H9 (cell line): ENCODE data around the gene EDIL3. TPM values are rescaled to one million over a fixed set of nuclear protein-coding genes. Genes with fewer than 3 reads are reported as not detected.

Experiments
- DNase-seq: peaks from one replicate; pipeline ENCODE4 v3.0.0-alpha.2; 2017
- H2AFZ ChIP-seq: one replicate; pipeline ENCODE4 v1.6.1; 2013; ENCODE audit warnings: mild to moderate bottlenecking, low read length, control low read depth, moderate library complexity
- H2AK5ac ChIP-seq: 2 replicates; pipeline ENCODE4 v1.6.1; 2013; ENCODE audit warnings: low read length, control low read depth, mixed read lengths; ENCODE audit not compliant: insufficient read length
- H2BK120ac ChIP-seq: one replicate; pipeline ENCODE4 v1.6.1; 2013; ENCODE audit warnings: low read depth, mild to moderate bottlenecking, low read length, control low read depth, inconsistent platforms; ENCODE audit not compliant: poor library complexity, severe bottlenecking
- H2BK12ac ChIP-seq: 2 replicates; pipeline ENCODE4 v1.6.1; 2013; ENCODE audit warnings: low read length, control low read depth, mixed read lengths, low read depth; ENCODE audit not compliant: insufficient read length
- H2BK15ac ChIP-seq: 2 replicates; pipeline ENCODE4 v1.6.1; 2013; ENCODE audit warnings: low read depth, low read length, control low read depth
- H2BK20ac ChIP-seq: one replicate; pipeline ENCODE4 v1.6.1; 2013; ENCODE audit warnings: low read depth, mild to moderate bottlenecking, low read length, control low read depth, inconsistent platforms; ENCODE audit not compliant: poor library complexity, severe bottlenecking
- H2BK5ac ChIP-seq: 2 replicates; pipeline ENCODE4 v1.6.1; 2013; ENCODE audit warnings: low read length, control low read depth, mixed read lengths; ENCODE audit not compliant: insufficient read length
- H3K14ac ChIP-seq: 2 replicates; pipeline ENCODE4 v1.6.1; 2013; ENCODE audit warnings: low read length, control low read depth; ENCODE audit not compliant: insufficient read depth
- H3K18ac ChIP-seq: 2 replicates; pipeline ENCODE4 v1.6.1; 2013; ENCODE audit warnings: low read depth, mild to moderate bottlenecking, mixed read lengths, low read length, control low read depth; ENCODE audit not compliant: insufficient read length
- H3K23ac ChIP-seq: 2 replicates; pipeline ENCODE4 v1.6.1; 2013; ENCODE audit warnings: low read length, control low read depth, mixed read lengths, low read depth; ENCODE audit not compliant: insufficient read length
- H3K23me2 ChIP-seq: 2 replicates; pipeline ENCODE4 v1.6.1; 2013; ENCODE audit warnings: low read depth, mild to moderate bottlenecking, mixed read lengths, low read length, control low read depth; ENCODE audit not compliant: insufficient read length, poor library complexity, severe bottlenecking
- H3K27ac ChIP-seq: 2 replicates; pipeline ENCODE4 v1.5.1; 2013; ENCODE audit warnings: low read length, control low read depth, mixed read lengths, low read depth; ENCODE audit not compliant: insufficient read length
- H3K27me3 ChIP-seq: 2 replicates; pipeline ENCODE4 v1.6.1; 2013; ENCODE audit warnings: low read length, control low read depth, inconsistent platforms; ENCODE audit not compliant: insufficient read depth
- H3K4ac ChIP-seq: 2 replicates; pipeline ENCODE4 v1.6.1; 2013; ENCODE audit warnings: low read depth, mild to moderate bottlenecking, control low read depth, inconsistent platforms, low read length, moderate library complexity
- H3K4me1 ChIP-seq: 2 replicates; pipeline ENCODE4 v1.6.1; 2013; ENCODE audit warnings: low read length, control low read depth, inconsistent platforms; ENCODE audit not compliant: insufficient read depth
- H3K4me2 ChIP-seq: 2 replicates; pipeline ENCODE4 v1.6.1; 2013; ENCODE audit warnings: low read length, control low read depth, mixed read lengths; ENCODE audit not compliant: insufficient read length, insufficient read depth
- H3K56ac ChIP-seq: 2 replicates; pipeline ENCODE4 v1.6.1; 2013; ENCODE audit warnings: low read depth, mild to moderate bottlenecking, mixed read lengths, low read length, control low read depth; ENCODE audit not compliant: insufficient read length
- H3K79me1 ChIP-seq: 2 replicates; pipeline ENCODE4 v1.6.1; 2013; ENCODE audit warnings: low read depth, mild to moderate bottlenecking, moderate library complexity, low read length, control low read depth, inconsistent platforms; ENCODE audit not compliant: insufficient read depth, poor library complexity, severe bottlenecking
- H3K79me2 ChIP-seq: 2 replicates; pipeline ENCODE4 v1.6.1; 2013; ENCODE audit warnings: low read length, control low read depth, inconsistent platforms; ENCODE audit not compliant: insufficient read depth
- H3K9ac ChIP-seq: 2 replicates; pipeline ENCODE4 v1.6.1; 2013; ENCODE audit warnings: low read length, control low read depth, mixed read lengths; ENCODE audit not compliant: insufficient read length; ENCODE audit errors: extremely low read depth
- H3K9me3 ChIP-seq: one replicate; pipeline ENCODE4 v1.6.1; 2013; ENCODE audit warnings: low read depth, low read length, inconsistent platforms; ENCODE audit not compliant: control insufficient read depth
- H3T11ph ChIP-seq: one replicate; pipeline ENCODE4 v1.6.1; 2013; ENCODE audit warnings: mild to moderate bottlenecking, low read length, control low read depth, inconsistent platforms
- H4K20me1 ChIP-seq: one replicate; pipeline ENCODE4 v1.6.1; 2013; ENCODE audit not compliant: control insufficient read depth, insufficient read length, insufficient read depth
- H4K5ac ChIP-seq: 2 replicates; pipeline ENCODE4 v1.6.1; 2013; ENCODE audit warnings: low read depth, mild to moderate bottlenecking, mixed read lengths, low read length, control low read depth; ENCODE audit not compliant: insufficient read length
- H4K8ac ChIP-seq: replicated peaks from 2 replicates; pipeline ENCODE4 v1.6.1; 2013; ENCODE audit warnings: low read length, control low read depth, mixed read lengths, low read depth; ENCODE audit not compliant: insufficient read length
- H4K91ac ChIP-seq: 2 replicates; pipeline ENCODE4 v1.6.1; 2013; ENCODE audit warnings: low read depth, mild to moderate bottlenecking, moderate library complexity, mixed read lengths, low read length, control low read depth; ENCODE audit not compliant: insufficient read length
- H3K27ac Mint-ChIP-seq, 3 experiments: 2 replicates in 2 of 3; 3 replicates in 1 of 3; pipeline ENCODE4 v1.8.0; 2020 to 2021; ENCODE audit warnings: mixed read lengths in 3 of 3, mild to moderate bottlenecking in 1 of 3, moderate library complexity in 1 of 3
- H3K27me3 Mint-ChIP-seq: 2 replicates; pipeline ENCODE4 v1.8.0; 2021; ENCODE audit warnings: low read depth, mild to moderate bottlenecking, moderate library complexity, mixed read lengths
- H3K36me3 Mint-ChIP-seq, 3 experiments: 2 replicates in 2 of 3; 3 replicates in 1 of 3; pipeline ENCODE4 v1.8.0; 2020 to 2021; ENCODE audit warnings: low read depth in 3 of 3, mixed read lengths in 3 of 3; ENCODE audit not compliant: insufficient read depth in 1 of 3
- H3K4me1 Mint-ChIP-seq, 2 experiments: 2 replicates each; pipeline ENCODE4 v1.8.0; 2020; ENCODE audit warnings: mixed read lengths in 2 of 2
- H3K4me3 Mint-ChIP-seq, 2 experiments: 2 replicates in 1 of 2; 3 replicates in 1 of 2; pipeline ENCODE4 v1.8.0; 2020 to 2021; ENCODE audit warnings: mild to moderate bottlenecking in 2 of 2, mixed read lengths in 2 of 2, moderate library complexity in 1 of 2
- H3K9me3 Mint-ChIP-seq, 2 experiments: 2 replicates in 1 of 2; 3 replicates in 1 of 2; pipeline ENCODE4 v1.8.0; 2020; ENCODE audit warnings: mild to moderate bottlenecking in 2 of 2, mixed read lengths in 2 of 2, moderate library complexity in 1 of 2
- CTCF ChIP-seq: fragments of 200-600 bp; sonication (generic); conservative IDR thresholded peaks from 3 replicates; pipeline ENCODE4 v1.8.0; 2021; ENCODE audit warnings: antibody characterized with exemption, mild to moderate bottlenecking
- WGBS: extraction: QIAGEN DNeasy Blood & Tissue Kit; methylation state at CpG from one replicate; pipeline ENCODE4 v1.1.7; 2013; ENCODE audit warnings: missing lambda C conversion rate, low lambda C conversion rate, mixed read lengths; ENCODE audit not compliant: insufficient read length; ENCODE audit errors: extremely low coverage; 5-methylcytosine and 5-hydroxymethylcytosine counted together
- total RNA-seq: library from RNA; stranded (reverse); gene quantifications from 2 replicates; pipeline ENCODE4 v1.2.1, GENCODE V29; 2021

The EDIL3 gene
- total RNA-seq, 1 experiment from 2014 or later, result 61.9 TPM

GRCh38 chr5:84260939-84261338 lies 123.7 kb downstream of the EDIL3 start:
- H3K9ac ChIP-seq, result no peak overlapping the region
- Mint-ChIP-seq H3K9me3 (no peaks in the 10 kb centered on the region), H3K4me3 (no peak overlapping the region), H3K27me3 (no peaks in the 10 kb centered on the region), H3K36me3 (peaks cover 0 to 2% (median 0%) of the 10 kb centered on the region in 3 experiments; a peak in 1 of 7 replicates), H3K4me1 (peaks cover 9 to 14% of the 10 kb centered on the region in 2 experiments), H3K27ac (no peak overlapping the region)
- H3K23ac ChIP-seq, result no peak overlapping the region
- no CpG with 5 or more reads among the region's 1 CpG for WGBS
- H2BK20ac ChIP-seq, result no peak overlapping the region
- no peak overlapping the region for H3K56ac ChIP-seq
- H3K14ac ChIP-seq, result no peak overlapping the region
- no peak overlapping the region for H3K27ac ChIP-seq
- H3K18ac ChIP-seq, result no peak overlapping the region
- peaks cover 2% of the 10 kb centered on the region; the same call in 1 of the 2 replicates for H3K79me2 ChIP-seq
- H3K9me3 ChIP-seq, result no peaks in the 10 kb centered on the region
- H4K5ac ChIP-seq, result no peak overlapping the region
- H2BK15ac ChIP-seq, result no peak overlapping the region
- peaks cover 5% of the 10 kb centered on the region; the same call in 1 of the 2 replicates for H3K4me1 ChIP-seq
- H3T11ph ChIP-seq, result no peak overlapping the region
- no peak overlapping the region for H2BK120ac ChIP-seq
- no peak overlapping the region for H2BK12ac ChIP-seq
- no peaks in the 10 kb centered on the region for H3K27me3 ChIP-seq
- peaks cover 3% of the 10 kb centered on the region for H3K79me1 ChIP-seq
- H4K20me1 ChIP-seq, result no peaks in the 10 kb centered on the region
- H3K4me2 ChIP-seq, result no peak overlapping the region
- DNase-seq, result no peak
- H3K4ac ChIP-seq, result no peak overlapping the region
- no peak overlapping the region for H4K8ac ChIP-seq
- no peak for TF ChIP-seq CTCF
- no peak overlapping the region for H2AK5ac ChIP-seq
- no peaks in the 10 kb centered on the region for H3K23me2 ChIP-seq
- H2AFZ ChIP-seq, result no peak overlapping the region
- H4K91ac ChIP-seq, result no peak overlapping the region
- H2BK5ac ChIP-seq, result no peak overlapping the region
